ENCODE results near the gene GUCY2C.

Gene GUCY2C

GRCh38 chr12:14570231-14570630, 126.2 kb downstream of the GUCY2C start:
- no peak for DNase-seq (ENCODE audit: low spot score)

- no peak for DNase-seq (ENCODE audit: low spot score)
Observed at GRCh38 chr12:14567351-14568162, 128.8 kb downstream of the GUCY2C start, which contains the start of gene PLBD1. TSS of gene PLBD1 (minus strand) at chr12:14567883. CDS start at chr12:14567696, 187 bp downstream.

- DNase-seq (ENCODE audit: low spot score), result no peak
Observed at GRCh38 chr12:14564336-14564959, 132.0 kb downstream of the GUCY2C start.

- DNase-seq (ENCODE audit: low spot score), result no peak
Observed at GRCh38 chr12:14563046-14563445, 133.4 kb downstream of the GUCY2C start.

Data from hematopoietic multipotent progenitor cell treated with erythropoietin and hydrocortisone succinate and interleukin-3 and kit ligand, for 15 days (in vitro differentiated cells).